ENCODE measurements around the gene POLE2. TPM values are rescaled to one million over a fixed set of nuclear protein-coding genes. Genes with fewer than 3 reads are reported as not detected.
"Not testable (repeated sequence)": the region's sequence is repeated elsewhere in the genome, so short reads cannot be mapped to it uniquely, and the experiment has no call there.

Gene POLE2
- total RNA-seq, 1 donor from 2014 or later, result 1.9 TPM

GRCh38 chr14:49659526-49660455 lies 28.2 kb downstream of the POLE2 start:
- DNase-seq (ENCODE audit: low read depth), result no peak

GRCh38 chr14:49657500-49657899 lies 30.5 kb downstream of the POLE2 start:
- not testable (repeated sequence) for DNase-seq (ENCODE audit: low read depth)

GRCh38 chr14:49654511-49654910 lies 33.5 kb downstream of the POLE2 start:
- no peak for DNase-seq (ENCODE audit: low read depth)

- no peak for DNase-seq (ENCODE audit: low read depth)
Measured at GRCh38 chr14:49653508-49653907, 34.5 kb downstream of the POLE2 start.

- DNase-seq (ENCODE audit: low read depth), result no peak
Measured at GRCh38 chr14:49642163-49642562, 45.9 kb downstream of the POLE2 start.

- DNase-seq (ENCODE audit: low read depth), result peak; percentile 85
Measured at GRCh38 chr14:49641697-49642129, 46.3 kb downstream of the POLE2 start.

- no peak for DNase-seq (ENCODE audit: low read depth)
Measured at GRCh38 chr14:49640540-49641417, 47.2 kb downstream of the POLE2 start.

- DNase-seq (ENCODE audit: low read depth), result no peak
Measured at GRCh38 chr14:49637534-49638078, 50.4 kb downstream of the POLE2 start.

GRCh38 chr14:49636866-49637265 lies 51.1 kb downstream of the POLE2 start:
- no peak for DNase-seq (ENCODE audit: low read depth)

- DNase-seq (ENCODE audit: low read depth), result peak; percentile 74
Measured at GRCh38 chr14:49634547-49635334, 53.3 kb downstream of the POLE2 start, which contains the start of gene DNAAF2. Gene DNAAF2, minus strand, starts transcription at chr14:49635244. Its CDS starts 95 bp downstream, at chr14:49635149.

- DNase-seq (ENCODE audit: low read depth), result peak; percentile 79
Measured at GRCh38 chr14:49633640-49634546, 54.1 kb downstream of the POLE2 start.

- peak; percentile 45 for DNase-seq (ENCODE audit: low read depth)
Measured at GRCh38 chr14:49623941-49624839, 63.8 kb downstream of the POLE2 start.

- DNase-seq (ENCODE audit: low read depth), result no peak
Measured at GRCh38 chr14:49623387-49623786, 64.6 kb downstream of the POLE2 start.

GRCh38 chr14:49622022-49622607 lies 65.9 kb downstream of the POLE2 start:
- DNase-seq (ENCODE audit: low read depth), result no peak

- no peak for DNase-seq (ENCODE audit: low read depth)
Measured at GRCh38 chr14:49621114-49621881, 66.7 kb downstream of the POLE2 start.

GRCh38 chr14:49620182-49621113 lies 67.6 kb downstream of the POLE2 start, which contains the start of the genes MGAT2 and RPL36AL:
Gene MGAT2, plus strand, starts transcription at chr14:49620799. Its CDS starts 470 bp downstream, at chr14:49621269.
Gene RPL36AL, minus strand, starts transcription at chr14:49620626. Its CDS starts 1,522 bp downstream, at chr14:49619104.
- peak; percentile 95 for DNase-seq (ENCODE audit: low read depth)
